ENCODE data around the gene FCRL6.

DNA sequence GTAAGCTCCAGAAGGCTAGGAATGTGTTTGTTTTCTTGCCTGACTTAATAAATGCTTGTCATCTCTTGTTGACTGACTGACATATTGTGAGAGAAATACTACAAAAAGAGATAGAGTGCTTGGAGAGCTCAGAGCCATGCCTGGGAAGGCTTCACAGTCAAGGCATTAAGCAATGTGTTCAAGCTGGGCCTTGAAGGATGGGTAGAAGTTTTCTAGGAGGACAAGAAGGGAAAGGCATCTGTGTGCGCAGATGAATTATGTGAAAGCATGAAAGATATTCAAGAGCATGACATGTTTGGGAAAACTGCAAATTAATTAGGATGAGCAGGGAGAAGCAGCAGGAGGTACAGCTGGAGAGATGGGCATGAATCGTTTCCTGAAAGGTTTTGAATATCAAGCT is 30.1 kb downstream of the FCRL6 start:
- TF ChIP-seq POLR2A (IDR thresholded peaks at IDR 0.05) (no peak), POLR2AphosphoS5 (IDR thresholded peaks at IDR 0.05) (no peak)
